HCT116 (cell line): Measurements from ENCODE around the gene SLAMF1. TPM values are rescaled to one million over a fixed set of nuclear protein-coding genes. Genes with fewer than 3 reads are reported as not detected.

Experiments used
- ATAC-seq: fragments of 200-7000 bp; cut with Tn5 transposase; 2 replicates; pipeline ENCODE4 v1.9.1; 2020; ENCODE audit warnings: mild to moderate bottlenecking, moderate library complexity
- BruUV-seq: library from RNA; stranded (reverse); fragments of 400-500 nt; replicated peaks from 2 replicates; lab custom pipeline; 2021; lab: Mats Ljungman, UMichigan
- CTCF ChIA-PET: fragments of 300-600 bp; sonication (Branson Sonifier 250); formaldehyde crosslinking; loops from one replicate; lab custom pipeline; 2021; ENCODE audit warnings: antibody characterized with exemption; lab: Charles Lee
- POLR2A ChIA-PET: fragments of 300-600, 350-600 bp; sonication (Branson Sonifier 250); formaldehyde crosslinking; loops from one replicate; lab custom pipeline; 2021; ENCODE audit warnings: antibody characterized with exemption; lab: Charles Lee
- RAD21 ChIA-PET, 2 experiments: fragments of 300-600 bp; sonication (Branson Sonifier 250); formaldehyde crosslinking; loops; one replicate each; lab custom pipeline; 2023; ENCODE audit warnings: low total read pairs in 2 of 2; ENCODE audit not compliant: uncharacterized antibody in 2 of 2, unreplicated experiment in 2 of 2, low non-redundant PET in 1 of 2; lab: Charles Lee
- DNase-seq: peaks from one replicate; pipeline ENCODE4 v3.0.0-alpha.2; 2010; ENCODE audit warnings: low read depth, low spot score
- H2AFZ ChIP-seq: fragments of 200-600 bp; shearing (Covaris generic), sonication (generic); 2 replicates; pipeline ENCODE4 v1.6.1; 2017; ENCODE audit warnings: low read depth, mixed run types, mixed read lengths, antibody characterized with exemption, low read length; ENCODE audit not compliant: poor library complexity, severe bottlenecking
- H3K27ac ChIP-seq: 2 replicates; pipeline ENCODE4 v1.5.1; 2012; ENCODE audit warnings: low read depth, low read length
- H3K27me3 ChIP-seq: fragments of 200-600 bp; sonication (generic); 2 replicates; pipeline ENCODE4 v1.6.1; 2016; ENCODE audit warnings: mixed run types, low read length, mixed read lengths; ENCODE audit not compliant: insufficient read depth
- H3K36me3 ChIP-seq, 2 experiments: fragments of 200-500 bp in 1 of 2; fragments of 200-600 bp in 1 of 2; sonication (Bioruptor generic) in 1 of 2; sonication (generic) in 1 of 2; 2 replicates each; pipeline versions ENCODE4 v1.5.1 to v1.6.1; 2014 to 2016; ENCODE audit warnings: low read length in 2 of 2, inconsistent platforms in 1 of 2, mixed read lengths in 1 of 2, mixed run types in 1 of 2; ENCODE audit not compliant: insufficient read depth in 2 of 2, control insufficient read depth in 1 of 2
- H3K4me1 ChIP-seq, 2 experiments: fragments of 200-600 bp in 1 of 2; sonication (generic) in 1 of 2; 2 replicates each; pipeline versions ENCODE4 v1.5.1 to v1.6.1; 2012 to 2017; ENCODE audit warnings: low read length in 2 of 2, inconsistent platforms in 1 of 2, mild to moderate bottlenecking in 1 of 2, mixed read lengths in 1 of 2, mixed run types in 1 of 2, moderate library complexity in 1 of 2; ENCODE audit not compliant: insufficient read depth in 2 of 2, control insufficient read depth in 1 of 2
- H3K4me2 ChIP-seq: fragments of 200-600 bp; sonication (generic); 2 replicates; pipeline ENCODE4 v1.6.1; 2017; ENCODE audit warnings: mixed run types, low read length, mixed read lengths
- H3K4me3 ChIP-seq, 2 experiments: fragments of 200-600 bp in 1 of 2; sonication (generic) in 1 of 2; replicated peaks in 1 of 2; 2 replicates each; pipeline ENCODE4 v1.5.1; 2011 to 2016; ENCODE audit warnings: low read length in 2 of 2, control low read depth in 1 of 2, low read depth in 1 of 2, mild to moderate bottlenecking in 1 of 2, mixed read lengths in 1 of 2, mixed run types in 1 of 2
- H3K79me2 ChIP-seq: fragments of 200-600 bp; sonication (generic); 2 replicates; pipeline ENCODE4 v1.6.1; 2017; ENCODE audit warnings: mild to moderate bottlenecking, mixed run types, low read length, moderate library complexity, mixed read lengths; ENCODE audit not compliant: insufficient read depth
- H3K9ac ChIP-seq: fragments of 200-600 bp; sonication (generic); 2 replicates; pipeline ENCODE4 v1.6.1; 2016; ENCODE audit warnings: low read length, mixed read lengths
- H3K9me2 ChIP-seq: fragments of 200-600 bp; sonication (generic), shearing (Covaris generic); 2 replicates; pipeline ENCODE4 v1.6.1; 2017; ENCODE audit warnings: mixed run types, mild to moderate bottlenecking, moderate library complexity; ENCODE audit not compliant: insufficient read depth
- H3K9me3 ChIP-seq, 2 experiments: fragments of 200-500 bp in 1 of 2; fragments of 200-600 bp in 1 of 2; sonication (Bioruptor generic) in 1 of 2; sonication (generic) in 1 of 2; 2 replicates each; pipeline ENCODE4 v1.6.1; 2014 to 2017; ENCODE audit warnings: low read length in 2 of 2, mixed read lengths in 2 of 2, inconsistent platforms in 1 of 2, low read depth in 1 of 2, mild to moderate bottlenecking in 1 of 2, mixed run types in 1 of 2, moderate library complexity in 1 of 2; ENCODE audit not compliant: control insufficient read depth in 1 of 2, insufficient read depth in 1 of 2
- H4K20me1 ChIP-seq: fragments of 200-600 bp; sonication (generic), shearing (Covaris generic); 2 replicates; pipeline ENCODE4 v1.6.1; 2017; ENCODE audit warnings: mixed run types, mild to moderate bottlenecking, moderate library complexity; ENCODE audit not compliant: insufficient read depth
- CBX3 ChIP-seq: IDR thresholded peaks from 2 replicates; pipeline ENCODE4 v1.6.1; 2012; ENCODE audit warnings: low read depth
- EGR1 ChIP-seq: IDR thresholded peaks from 2 replicates; pipeline ENCODE4 v1.6.1; 2012; ENCODE audit warnings: low read depth
- ELF1 ChIP-seq: IDR thresholded peaks from 2 replicates; pipeline ENCODE4 v1.6.1; 2012; ENCODE audit warnings: low read depth, borderline replicate concordance
- EZH2 ChIP-seq: fragments of 200-600 bp; sonication (generic); IDR thresholded peaks from 2 replicates; pipeline ENCODE4 v1.6.1; 2017; ENCODE audit warnings: antibody characterized with exemption, mixed run types
- EZH2phosphoT487 ChIP-seq: fragments of 200-600 bp; IDR thresholded peaks from 2 replicates; pipeline ENCODE4 v1.6.1; 2018; ENCODE audit warnings: antibody characterized with exemption, borderline replicate concordance
- JUND ChIP-seq: IDR thresholded peaks from 2 replicates; pipeline ENCODE4 v1.6.1; 2012
- POLR2A ChIP-seq: IDR thresholded peaks from 2 replicates; pipeline ENCODE4 v1.7.0; 2011; ENCODE audit warnings: borderline replicate concordance; ENCODE audit not compliant: insufficient read depth, insufficient read length; ENCODE audit errors: extremely low read depth
- RAD21 ChIP-seq: IDR thresholded peaks from 2 replicates; pipeline ENCODE4 v1.6.1; 2012; ENCODE audit warnings: low read depth, mild to moderate bottlenecking
- SIN3A ChIP-seq: IDR thresholded peaks from 2 replicates; pipeline ENCODE4 v1.6.1; 2012; ENCODE audit warnings: low read depth
- SP1 ChIP-seq: IDR thresholded peaks from 2 replicates; pipeline ENCODE4 v1.6.1; 2012; ENCODE audit warnings: low read depth
- SRF ChIP-seq: IDR thresholded peaks from 2 replicates; pipeline ENCODE4 v1.6.1; 2012; ENCODE audit warnings: low read depth
- YY1 ChIP-seq: IDR thresholded peaks from 2 replicates; pipeline ENCODE4 v1.6.1; 2011; ENCODE audit warnings: low read length, low read depth, moderate library complexity, mild to moderate bottlenecking; ENCODE audit not compliant: insufficient replicate concordance; ENCODE audit errors: extremely low read depth
- intact Hi-C: fragments of 100-400 bp; cut with micrococcal nuclease; formaldehyde crosslinking; loops from 2 replicates; pipeline ENCODE4 v1.10.0; 2022
- total RNA-seq: library from RNA; stranded (reverse); gene quantifications from one replicate; pipeline ENCODE4 v1.2.1, GENCODE V29; 2021; ENCODE audit not compliant: unreplicated experiment
- TF ChIP-seq, protein P1 (sequence below), 3 experiments: fragments of 200-600 bp in 1 of 3; sonication (generic) in 1 of 3; IDR thresholded peaks in 2 of 3; conservative IDR thresholded peaks in 1 of 3; 2 replicates each; pipeline ENCODE4 v1.5.1; 2012 to 2017; ENCODE audit warnings: low read depth in 2 of 3, low read length in 2 of 3, antibody characterized with exemption in 1 of 3, borderline replicate concordance in 1 of 3, control low read depth in 1 of 3, mild to moderate bottlenecking in 1 of 3, mixed read lengths in 1 of 3, mixed run types in 1 of 3, moderate library complexity in 1 of 3; ENCODE audit not compliant: insufficient read depth in 1 of 3
- TF ChIP-seq, protein P2 (sequence below): IDR thresholded peaks from 2 replicates; pipeline ENCODE4 v1.6.1; 2012; ENCODE audit warnings: low read depth
- TF ChIP-seq, protein P3 (sequence below): IDR thresholded peaks from 2 replicates; pipeline ENCODE4 v1.6.1; 2012

The SLAMF1 gene
- total RNA-seq, 1 experiment from 2014 or later: 0.30 TPM

DNA sequence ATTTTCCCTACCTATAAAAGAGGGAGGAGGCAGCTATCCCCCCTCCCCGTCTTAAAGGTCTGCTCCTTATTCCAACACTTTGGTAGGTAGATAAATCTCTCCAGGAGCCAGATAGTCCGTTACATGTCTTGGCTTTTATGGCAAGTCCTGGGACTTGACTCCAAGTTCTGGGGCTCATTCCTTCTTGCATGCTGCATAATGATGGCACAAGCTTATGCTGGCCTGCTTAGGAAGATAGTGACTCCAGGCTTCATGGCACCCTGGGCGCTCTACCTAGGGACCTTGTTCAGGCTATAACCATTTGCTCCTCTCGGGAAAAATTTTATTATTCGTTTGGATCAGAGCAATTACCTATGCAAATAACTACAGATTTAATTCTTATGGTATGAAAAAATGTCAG is 3.7 kb downstream of the SLAMF1 start:
- no peak overlapping the region for H3K9ac ChIP-seq
- H3K27me3 ChIP-seq: no peaks in the 10 kb centered on the region
- ATAC-seq (no peak), DNase-seq (no peak)
- no peak overlapping the region for H2AFZ ChIP-seq
- H3K79me2 ChIP-seq: no peaks in the 10 kb centered on the region
- no peak overlapping the region for H3K4me3 ChIP-seq
- no peaks in the 10 kb centered on the region for H3K9me3 ChIP-seq
- ChIA-PET POLR2A (no interaction called here), CTCF (interaction anchor here (0.6 kb wide), 1 partner anchor 311 kb away, joined by 3 read pairs; no protein-coding TSS in a partner anchor), RAD21 (no interaction called here)
- intact Hi-C loops: no loop called here
- no peak for TF ChIP-seq SRF
- no peak for TF ChIP-seq EZH2
- TF ChIP-seq, protein P1, sequence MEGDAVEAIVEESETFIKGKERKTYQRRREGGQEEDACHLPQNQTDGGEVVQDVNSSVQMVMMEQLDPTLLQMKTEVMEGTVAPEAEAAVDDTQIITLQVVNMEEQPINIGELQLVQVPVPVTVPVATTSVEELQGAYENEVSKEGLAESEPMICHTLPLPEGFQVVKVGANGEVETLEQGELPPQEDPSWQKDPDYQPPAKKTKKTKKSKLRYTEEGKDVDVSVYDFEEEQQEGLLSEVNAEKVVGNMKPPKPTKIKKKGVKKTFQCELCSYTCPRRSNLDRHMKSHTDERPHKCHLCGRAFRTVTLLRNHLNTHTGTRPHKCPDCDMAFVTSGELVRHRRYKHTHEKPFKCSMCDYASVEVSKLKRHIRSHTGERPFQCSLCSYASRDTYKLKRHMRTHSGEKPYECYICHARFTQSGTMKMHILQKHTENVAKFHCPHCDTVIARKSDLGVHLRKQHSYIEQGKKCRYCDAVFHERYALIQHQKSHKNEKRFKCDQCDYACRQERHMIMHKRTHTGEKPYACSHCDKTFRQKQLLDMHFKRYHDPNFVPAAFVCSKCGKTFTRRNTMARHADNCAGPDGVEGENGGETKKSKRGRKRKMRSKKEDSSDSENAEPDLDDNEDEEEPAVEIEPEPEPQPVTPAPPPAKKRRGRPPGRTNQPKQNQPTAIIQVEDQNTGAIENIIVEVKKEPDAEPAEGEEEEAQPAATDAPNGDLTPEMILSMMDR (IDR thresholded peaks at IDR 0.05 in 2 of 3, conservative IDR thresholded peaks at IDR 0.05 in 1 of 3; ENCODE audit: borderline replicate concordance in 1 of 3, insufficient read depth in 1 of 3, low read depth in 2 of 3, low read length in 2 of 3): no peak
- no peak for TF ChIP-seq JUND
- no peak for TF ChIP-seq EZH2phosphoT487
- TF ChIP-seq SIN3A: no peak
- TF ChIP-seq RAD21: no peak
- no peak for TF ChIP-seq YY1
- no peak for TF ChIP-seq ELF1
- TF ChIP-seq, protein P2, sequence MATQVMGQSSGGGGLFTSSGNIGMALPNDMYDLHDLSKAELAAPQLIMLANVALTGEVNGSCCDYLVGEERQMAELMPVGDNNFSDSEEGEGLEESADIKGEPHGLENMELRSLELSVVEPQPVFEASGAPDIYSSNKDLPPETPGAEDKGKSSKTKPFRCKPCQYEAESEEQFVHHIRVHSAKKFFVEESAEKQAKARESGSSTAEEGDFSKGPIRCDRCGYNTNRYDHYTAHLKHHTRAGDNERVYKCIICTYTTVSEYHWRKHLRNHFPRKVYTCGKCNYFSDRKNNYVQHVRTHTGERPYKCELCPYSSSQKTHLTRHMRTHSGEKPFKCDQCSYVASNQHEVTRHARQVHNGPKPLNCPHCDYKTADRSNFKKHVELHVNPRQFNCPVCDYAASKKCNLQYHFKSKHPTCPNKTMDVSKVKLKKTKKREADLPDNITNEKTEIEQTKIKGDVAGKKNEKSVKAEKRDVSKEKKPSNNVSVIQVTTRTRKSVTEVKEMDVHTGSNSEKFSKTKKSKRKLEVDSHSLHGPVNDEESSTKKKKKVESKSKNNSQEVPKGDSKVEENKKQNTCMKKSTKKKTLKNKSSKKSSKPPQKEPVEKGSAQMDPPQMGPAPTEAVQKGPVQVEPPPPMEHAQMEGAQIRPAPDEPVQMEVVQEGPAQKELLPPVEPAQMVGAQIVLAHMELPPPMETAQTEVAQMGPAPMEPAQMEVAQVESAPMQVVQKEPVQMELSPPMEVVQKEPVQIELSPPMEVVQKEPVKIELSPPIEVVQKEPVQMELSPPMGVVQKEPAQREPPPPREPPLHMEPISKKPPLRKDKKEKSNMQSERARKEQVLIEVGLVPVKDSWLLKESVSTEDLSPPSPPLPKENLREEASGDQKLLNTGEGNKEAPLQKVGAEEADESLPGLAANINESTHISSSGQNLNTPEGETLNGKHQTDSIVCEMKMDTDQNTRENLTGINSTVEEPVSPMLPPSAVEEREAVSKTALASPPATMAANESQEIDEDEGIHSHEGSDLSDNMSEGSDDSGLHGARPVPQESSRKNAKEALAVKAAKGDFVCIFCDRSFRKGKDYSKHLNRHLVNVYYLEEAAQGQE: no peak
- no peak for TF ChIP-seq SP1
- TF ChIP-seq CBX3: no peak
- TF ChIP-seq POLR2A: no peak
- TF ChIP-seq, protein P3, sequence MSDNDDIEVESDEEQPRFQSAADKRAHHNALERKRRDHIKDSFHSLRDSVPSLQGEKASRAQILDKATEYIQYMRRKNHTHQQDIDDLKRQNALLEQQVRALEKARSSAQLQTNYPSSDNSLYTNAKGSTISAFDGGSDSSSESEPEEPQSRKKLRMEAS: no peak
- TF ChIP-seq EGR1: no peak
- H3K4me2 ChIP-seq: no peak overlapping the region
- H3K4me1 ChIP-seq: no peaks in the 10 kb centered on the region
- no peaks in the 10 kb centered on the region for H3K36me3 ChIP-seq
- H4K20me1 ChIP-seq: no peaks in the 10 kb centered on the region
- no TSS peak for BruUV-seq
- no peaks in the 10 kb centered on the region for H3K9me2 ChIP-seq
- no peak overlapping the region for H3K27ac ChIP-seq
